Islet precursor cell (in vitro differentiated cells): ENCODE data around the gene LUC7L2.
"Not testable (repeated sequence)": the region's sequence is repeated elsewhere in the genome, so short reads cannot be mapped to it uniquely, and the experiment has no call there.

Experiments used
- DNase-seq: peaks from one replicate; pipeline ENCODE4 v3.0.0-alpha.2; 2018

Gene LUC7L2

DNA sequence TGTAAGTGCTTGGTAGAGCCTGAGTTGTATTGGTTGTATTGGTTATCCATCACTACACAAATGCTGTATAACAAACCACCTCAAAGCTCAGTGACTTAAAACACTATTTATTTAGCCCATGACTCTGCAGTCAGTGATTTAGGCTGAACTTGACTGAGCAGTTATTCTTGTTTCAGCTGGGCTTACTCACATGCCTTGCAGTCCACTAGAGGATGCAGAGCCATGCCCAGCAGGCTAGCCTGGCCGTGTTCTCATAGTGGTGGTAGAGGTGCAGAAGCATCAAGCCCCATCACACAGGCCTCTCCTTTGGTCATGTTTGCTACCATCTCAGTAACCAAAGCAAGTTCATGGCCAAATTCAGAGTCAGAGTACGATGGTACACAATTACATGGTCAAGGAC lies 43.9 kb downstream of the LUC7L2 start:
- DNase-seq: no peak

DNA sequence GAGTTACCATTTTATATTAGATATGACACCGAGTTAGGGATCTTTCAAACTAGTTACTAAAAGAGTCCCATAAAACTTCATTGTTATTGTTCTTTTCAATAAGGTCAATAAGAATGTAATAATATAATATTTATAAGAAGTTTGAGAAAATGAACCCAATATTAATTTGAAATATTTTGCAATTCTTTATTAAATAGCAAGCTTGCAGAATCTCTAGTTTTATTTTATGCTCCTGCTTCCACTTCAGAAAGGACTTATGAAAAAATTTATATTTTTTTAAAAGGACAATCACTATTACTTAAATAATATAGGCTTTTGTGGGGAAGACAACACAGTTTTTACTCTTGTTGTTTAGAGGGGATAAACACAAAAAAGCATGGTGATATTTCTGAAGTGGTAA lies 47.9 kb downstream of the LUC7L2 start:
- DNase-seq: no peak

- not testable (repeated sequence) for DNase-seq
Observed at GRCh38 chr7:139414743-139415402, 55.2 kb downstream of the LUC7L2 start.

DNA sequence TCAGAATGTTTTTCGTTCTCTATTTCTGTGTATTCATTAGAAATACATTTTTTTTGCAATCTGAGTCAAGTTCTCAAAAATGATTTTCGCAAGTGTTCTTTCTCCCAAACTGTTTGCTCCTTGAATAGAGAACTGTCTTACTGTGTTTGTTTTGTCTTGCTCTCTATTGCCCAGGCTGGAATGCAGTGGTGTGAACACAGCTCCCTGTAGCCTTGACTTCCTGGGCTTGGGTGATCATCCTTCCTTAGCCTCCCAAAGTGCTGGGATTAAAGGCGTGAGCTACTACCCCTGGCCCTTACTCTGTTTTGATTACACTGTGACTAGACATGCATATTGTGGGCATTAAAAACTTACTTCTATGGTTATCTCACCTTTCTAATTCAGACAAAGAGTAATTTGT lies 56.7 kb downstream of the LUC7L2 start:
- DNase-seq: no peak

GRCh38 chr7:139417478-139417877 lies 57.8 kb downstream of the LUC7L2 start:
- DNase-seq: no peak

DNA sequence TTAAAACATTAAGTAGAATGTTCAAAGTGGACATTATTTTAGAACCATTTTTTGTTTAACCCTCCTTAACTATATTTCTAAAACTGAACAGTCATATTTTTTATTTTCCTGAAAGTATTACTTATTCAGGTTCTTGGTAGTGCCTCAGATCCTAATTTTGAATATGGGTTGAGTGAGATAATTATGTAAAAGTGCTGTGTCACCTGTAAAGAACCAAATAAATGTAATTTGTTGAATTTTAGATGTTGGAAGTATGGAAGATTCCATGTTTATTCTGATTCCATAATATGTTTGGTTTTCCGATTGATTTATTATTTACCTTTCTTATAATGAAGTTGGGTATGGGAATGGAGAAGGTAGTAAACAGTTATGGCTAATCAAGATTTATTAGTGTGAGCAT lies 61.4 kb downstream of the LUC7L2 start:
- no peak for DNase-seq

GRCh38 chr7:139422126-139422525 lies 62.4 kb downstream of the LUC7L2 start:
- peak; percentile 88 for DNase-seq

DNA sequence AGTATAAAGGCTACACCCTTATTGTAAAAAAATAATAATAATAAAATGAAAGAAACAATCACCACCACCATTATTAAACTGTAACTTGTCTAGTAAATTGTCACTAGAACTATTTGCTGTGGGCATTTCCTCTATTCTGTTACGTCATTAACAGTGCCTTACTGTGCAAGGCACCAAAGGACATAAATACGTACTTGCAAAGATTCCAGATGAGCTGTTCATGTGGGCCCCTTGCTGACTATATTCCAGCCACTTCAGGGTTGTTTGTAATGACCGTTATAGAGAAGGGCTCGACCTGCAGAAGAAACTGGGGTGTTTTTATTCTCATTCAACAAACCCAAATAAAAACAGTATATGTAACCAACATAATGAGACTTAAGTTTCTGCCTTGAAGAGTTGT lies 63.4 kb downstream of the LUC7L2 start:
- no peak for DNase-seq

- no peak for DNase-seq
Observed at GRCh38 chr7:139424004-139424403, 64.3 kb downstream of the LUC7L2 start.

GRCh38 chr7:139425701-139426100 lies 66.0 kb downstream of the LUC7L2 start:
- DNase-seq: not testable (repeated sequence)

GRCh38 chr7:139426258-139427028 lies 66.7 kb downstream of the LUC7L2 start:
- DNase-seq: no peak

GRCh38 chr7:139427029-139427420 lies 67.3 kb downstream of the LUC7L2 start:
- DNase-seq: no peak

GRCh38 chr7:139427788-139428187 lies 68.1 kb downstream of the LUC7L2 start:
- no peak for DNase-seq

DNA sequence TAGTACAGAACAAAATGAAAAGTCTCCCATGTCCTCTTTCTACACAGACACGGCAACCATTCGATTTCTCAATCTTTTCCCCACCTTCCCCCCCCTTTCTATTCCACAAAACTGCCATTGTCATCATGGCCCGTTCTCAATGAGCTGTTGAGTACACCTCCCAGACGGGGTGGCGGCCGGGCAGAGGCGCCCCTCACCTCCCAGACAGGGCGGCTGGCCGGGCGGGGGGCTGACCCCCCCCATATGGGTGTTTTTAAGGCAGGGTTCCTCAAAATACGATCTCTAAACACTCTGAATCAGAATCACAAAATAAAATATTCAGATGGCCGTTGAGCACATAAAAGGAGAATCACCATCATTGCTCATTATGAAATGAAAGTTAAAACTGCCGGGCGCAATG lies 70.0 kb downstream of the LUC7L2 start:
- not testable (repeated sequence) for DNase-seq

GRCh38 chr7:139430443-139430842 lies 70.7 kb downstream of the LUC7L2 start:
- DNase-seq: no peak

DNA sequence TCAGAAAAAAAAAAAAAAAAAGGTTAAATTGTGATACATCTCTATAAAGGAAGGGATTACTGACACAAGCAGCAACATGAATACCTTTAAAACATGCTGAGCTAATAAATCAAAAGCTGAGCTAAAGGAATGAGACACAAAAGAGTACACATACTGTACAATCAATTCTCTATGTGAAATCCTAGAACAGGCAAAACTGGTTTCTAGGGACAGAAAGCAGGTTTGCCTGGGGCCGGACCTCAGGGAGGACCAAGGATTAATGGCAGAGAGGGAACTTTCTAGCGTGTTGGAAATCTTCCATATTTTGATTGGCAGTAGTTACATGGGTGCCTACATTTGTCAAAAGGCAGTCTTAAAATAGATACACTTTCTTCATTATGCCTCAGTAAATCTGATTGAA lies 71.3 kb downstream of the LUC7L2 start:
- DNase-seq: peak; percentile 67

- peak; percentile 71 for DNase-seq
Observed at GRCh38 chr7:139431459-139431858, 71.8 kb downstream of the LUC7L2 start.

DNA sequence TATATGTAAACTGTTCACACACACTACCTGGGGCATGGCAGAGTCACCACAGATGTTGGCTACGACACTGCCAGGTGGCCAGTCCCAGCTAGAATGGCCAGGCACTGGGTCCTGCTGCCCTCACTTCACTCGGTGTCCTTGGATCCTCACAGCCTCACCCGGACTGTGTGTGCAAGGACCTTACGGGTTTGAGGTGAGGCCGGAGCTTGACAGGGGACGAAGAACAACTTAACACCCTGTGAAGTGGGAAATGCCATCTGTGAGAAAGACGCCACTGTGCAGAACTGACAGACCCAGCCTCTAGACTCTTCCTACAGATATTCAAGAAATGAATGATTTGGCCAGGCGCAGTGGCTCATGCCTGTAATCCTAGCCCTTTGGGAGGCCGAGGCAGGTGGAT lies 77.1 kb downstream of the LUC7L2 start:
- no peak for DNase-seq

DNA sequence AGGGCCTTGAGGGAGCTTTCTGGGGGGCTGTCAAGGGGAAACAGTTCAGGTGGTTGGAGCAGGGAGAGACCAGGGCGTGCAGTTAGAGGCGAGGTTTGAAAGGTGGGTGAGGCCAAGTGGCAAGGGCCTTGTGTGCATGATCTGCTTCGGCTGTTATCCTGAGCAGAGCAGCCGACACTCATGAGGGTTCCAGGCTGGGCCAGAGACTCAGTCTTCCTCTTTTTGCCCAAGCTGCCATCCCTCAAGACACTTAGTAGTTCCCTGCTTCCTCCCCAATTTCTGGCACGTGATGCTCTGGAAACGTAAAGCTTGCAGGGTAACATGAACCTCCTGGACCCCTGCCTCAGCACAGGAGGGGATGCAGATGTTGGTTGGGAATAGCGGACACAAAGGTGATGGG lies 79.7 kb downstream of the LUC7L2 start:
- no peak for DNase-seq

GRCh38 chr7:139441961-139442360 lies 82.3 kb downstream of the LUC7L2 start:
- DNase-seq: no peak

DNA sequence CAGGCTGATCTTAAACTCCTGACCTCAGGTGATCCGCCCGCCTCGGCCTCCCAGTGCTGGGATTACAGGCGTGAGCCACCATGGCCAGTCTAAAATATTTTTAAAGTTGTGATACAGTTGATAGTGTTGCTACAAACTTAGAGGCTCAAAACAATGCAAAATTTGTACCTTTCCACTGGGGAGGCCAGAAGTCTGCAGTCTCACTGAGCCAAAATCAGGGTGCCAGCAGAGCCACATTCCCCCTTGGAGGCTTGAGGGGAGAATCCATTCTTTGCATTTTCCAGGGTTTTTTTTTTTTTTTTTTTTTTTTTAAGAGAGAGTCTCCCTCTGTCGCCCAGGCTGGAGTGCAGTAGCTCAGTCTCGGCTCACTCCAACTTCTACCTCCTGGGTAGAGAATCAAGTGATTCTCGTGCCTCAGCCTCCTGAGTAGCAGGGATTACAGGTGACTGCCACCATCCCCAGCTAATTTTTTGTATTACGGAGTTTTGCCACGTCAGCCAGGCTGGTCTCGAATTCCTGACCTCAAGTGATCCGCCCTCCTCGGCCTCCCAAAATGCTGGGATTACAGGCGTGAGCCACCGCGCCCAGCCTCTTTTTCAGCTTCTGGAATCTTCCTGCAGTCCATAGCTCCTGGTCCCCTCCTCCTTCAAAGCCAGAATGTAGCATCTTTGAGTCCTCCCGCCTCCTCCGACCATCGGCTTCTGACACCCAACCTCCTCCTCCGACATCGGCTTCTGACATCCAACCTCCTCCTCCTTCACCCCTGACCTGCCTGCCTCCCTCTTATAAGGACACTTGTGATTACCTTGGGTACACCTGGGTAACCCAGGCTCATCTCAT lies 86.6 kb downstream of the LUC7L2 start:
- DNase-seq: no peak

- DNase-seq: no peak
Observed at GRCh38 chr7:139450851-139451250, 91.2 kb downstream of the LUC7L2 start.

DNA sequence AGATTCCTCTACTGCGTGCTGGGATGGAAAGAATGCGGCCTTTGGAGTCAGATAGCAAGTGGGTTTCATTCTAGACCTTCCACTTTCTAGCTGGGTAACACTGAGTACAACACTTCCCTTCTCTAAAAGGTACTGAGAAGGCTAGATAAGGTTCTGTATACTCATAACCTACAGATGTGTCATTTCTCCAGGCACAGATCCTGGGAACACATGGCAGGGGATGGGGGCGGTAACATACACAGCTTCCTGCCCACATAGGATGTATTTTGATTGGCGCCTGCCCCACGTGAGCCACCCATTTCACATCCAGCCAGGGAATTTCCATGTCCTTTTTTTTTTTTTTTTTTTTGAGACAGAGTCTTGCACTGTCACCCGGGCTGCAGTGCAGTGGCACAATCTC lies 91.9 kb downstream of the LUC7L2 start:
- no peak for DNase-seq
